GM12874 (cell line): Measurements from ENCODE around the gene FBXW2.

Experiments
- CTCF ChIP-seq: IDR thresholded peaks from 2 replicates; pipeline ENCODE4 v1.5.1; 2011; ENCODE audit warnings: low read depth, mild to moderate bottlenecking, control low read depth, low read length, moderate library complexity; ENCODE audit not compliant: insufficient read depth

Gene FBXW2

GRCh38 chr9:120730654-120731514 is 62.3 kb downstream of the FBXW2 start:
- no peak for TF ChIP-seq CTCF

GRCh38 chr9:120729791-120730241 is 63.4 kb downstream of the FBXW2 start:
- TF ChIP-seq CTCF = peak; percentile 64

GRCh38 chr9:120726484-120726883 is 66.7 kb downstream of the FBXW2 start:
- TF ChIP-seq CTCF = no peak

GRCh38 chr9:120725907-120726306 is 67.3 kb downstream of the FBXW2 start:
- TF ChIP-seq CTCF = no peak

- TF ChIP-seq CTCF = no peak
These were observed 68.3 kb downstream of the FBXW2 start for GRCh38 chr9:120724757-120725400.

GRCh38 chr9:120723565-120723964 is 69.7 kb downstream of the FBXW2 start:
- no peak for TF ChIP-seq CTCF

- no peak for TF ChIP-seq CTCF
These were observed 72.8 kb downstream of the FBXW2 start for GRCh38 chr9:120720404-120720803.
